ENCODE measurements around the gene EXOC4. TPM values are rescaled to one million over a fixed set of nuclear protein-coding genes. Genes with fewer than 3 reads are reported as not detected.

The EXOC4 gene
- total and polyA plus RNA-seq, 2 of the 8 experiments (the other 6 are each of a cell fraction or from before 2014, with no cell fraction given): 27.0 to 67.3 TPM

DNA sequence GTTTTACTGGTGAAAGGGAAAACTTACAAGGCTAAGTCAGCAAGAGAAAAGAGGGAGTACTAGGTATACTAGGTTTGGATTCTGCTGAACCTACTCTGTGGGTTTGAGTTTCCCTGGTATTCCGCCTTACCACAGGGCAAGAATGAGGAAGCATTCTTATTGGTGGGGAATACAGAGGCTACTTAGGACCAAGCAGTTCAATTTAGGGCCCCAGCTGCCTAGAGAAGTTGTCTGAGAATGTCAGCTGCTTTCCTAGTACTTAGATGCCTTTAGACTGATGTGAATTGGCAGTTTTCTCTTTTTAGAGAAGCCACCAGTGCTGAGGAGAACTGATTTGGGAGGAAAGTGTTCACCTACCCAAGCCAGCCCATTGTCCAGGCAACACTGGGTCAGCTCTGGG lies 465.3 kb downstream of the EXOC4 start:
- Histone ChIP-seq H3K27me3 (replicated peaks in 1 of 4; ENCODE audit: control insufficient read depth in 3 of 4, extremely low read depth in 1 of 4, insufficient read depth in 3 of 4, low read length in 3 of 4) (no peaks in the 10 kb centered on the region), H3K56ac (replicated peaks; ENCODE audit: insufficient read length, low read depth, low read length) (no peak overlapping the region), H3K27ac (ENCODE audit: low read depth, low read length) (no peak overlapping the region), H3K9ac (replicated peaks in 1 of 4; ENCODE audit: extremely low read depth in 1 of 4, low read depth in 3 of 4, low read length in 3 of 4) (no peak overlapping the region), H3K23me2 (ENCODE audit: low read depth, low read length) (no peaks in the 10 kb centered on the region; the same call in 1 of the 2 replicates), H3K79me2 (ENCODE audit: control insufficient read depth in 1 of 2, insufficient read depth in 2 of 2, low read length in 2 of 2) (no peaks in the 10 kb centered on the region), H3K4me1 (replicated peaks in 1 of 4; ENCODE audit: control insufficient read depth in 3 of 4, insufficient read depth in 4 of 4, low read length in 3 of 4) (no peaks in the 10 kb centered on the region), H3K18ac (ENCODE audit: extremely low read depth, low read length) (no peak overlapping the region), H4K5ac (ENCODE audit: insufficient read length, low read depth, low read length) (no peak overlapping the region), H2BK12ac (ENCODE audit: low read depth, low read length) (no peak overlapping the region), H4K20me1 (replicated peaks in 1 of 2; ENCODE audit: control insufficient read depth in 1 of 2, insufficient read depth in 2 of 2, low read length in 2 of 2) (no peaks in the 10 kb centered on the region), H3K36me3 (ENCODE audit: control insufficient read depth in 2 of 4, insufficient read depth in 4 of 4, low read length in 3 of 4) (no peaks in the 10 kb centered on the region), H4K8ac (ENCODE audit: extremely low read depth, insufficient read depth, low read length) (no peak overlapping the region), H3K4ac (replicated peaks; ENCODE audit: insufficient read length, low read depth, low read length) (no peak overlapping the region), H2AK5ac (ENCODE audit: low read depth, low read length) (no peak overlapping the region), H3K79me1 (ENCODE audit: low read depth, low read length) (no peaks in the 10 kb centered on the region), H2BK15ac (ENCODE audit: low read length) (no peak overlapping the region), H3K14ac (ENCODE audit: insufficient read length) (no peak overlapping the region), H3K9me3 (ENCODE audit: insufficient read depth in 2 of 2, low read depth in 1 of 2, low read length in 1 of 2) (no peaks in the 10 kb centered on the region), H4K91ac (replicated peaks; ENCODE audit: insufficient read length, low read length) (no peak overlapping the region), H2BK20ac (ENCODE audit: low read length) (no peak overlapping the region), H2AFZ (ENCODE audit: low read length) (no peak overlapping the region), H3K4me2 (ENCODE audit: insufficient read depth in 1 of 2, low read depth in 2 of 2, low read length in 2 of 2) (no peak overlapping the region), H2BK120ac (replicated peaks; ENCODE audit: low read depth, low read length) (no peak overlapping the region), H3K4me3 (ENCODE audit: extremely low read depth in 1 of 4, insufficient read depth in 2 of 4, low read depth in 3 of 4, low read length in 4 of 4) (no peak overlapping the region), H2BK5ac (ENCODE audit: low read depth, low read length) (no peak overlapping the region), H3K23ac (ENCODE audit: insufficient read length) (no peak overlapping the region)
- ChIA-PET CTCF (ENCODE audit: partially characterized antibody) (interaction anchor here (0.6 kb wide), 1 partner anchor 467 kb away, joined by 3 read pairs; no protein-coding TSS in a partner anchor), POLR2A (ENCODE audit: partially characterized antibody) (no interaction called here)
- TF ChIP-seq CBX8 (IDR thresholded peaks at IDR 0.05; ENCODE audit: borderline replicate concordance, low read depth, low read length) (no peak), MAFK (IDR thresholded peaks at IDR 0.05; ENCODE audit: low read depth, low read length) (no peak), SP2 (IDR thresholded peaks at IDR 0.05; ENCODE audit: low read length) (no peak), POLR2AphosphoS5 (IDR thresholded peaks at IDR 0.05; ENCODE audit: low read depth, low read length) (no peak), CEBPB (IDR thresholded peaks at IDR 0.05; ENCODE audit: low read depth, low read length) (no peak), SUZ12 (IDR thresholded peaks at IDR 0.05; ENCODE audit: low read length) (no peak), SIN3A (conservative IDR thresholded peaks at IDR 0.05 in 1 of 2, IDR thresholded peaks at IDR 0.05 in 1 of 2; ENCODE audit: low read depth in 1 of 2, low read length in 2 of 2) (no peak), ASH2L (IDR thresholded peaks at IDR 0.05; ENCODE audit: low read length) (no peak), SIX5 (IDR thresholded peaks at IDR 0.05; ENCODE audit: low read depth, low read length) (no peak), CBX5 (IDR thresholded peaks at IDR 0.05; ENCODE audit: low read depth, low read length) (no peak), EP300 (IDR thresholded peaks at IDR 0.05; ENCODE audit: borderline replicate concordance in 1 of 2, low read depth in 2 of 2, low read length in 2 of 2) (no peak), BACH1 (IDR thresholded peaks at IDR 0.05; ENCODE audit: low read length) (no peak), RFX5 (IDR thresholded peaks at IDR 0.05; ENCODE audit: borderline replicate concordance, low read depth, low read length) (no peak)
- WGBS, 2 experiments (ENCODE audit: extremely low coverage in 1 of 2, insufficient coverage in 1 of 2, insufficient read length in 1 of 2, insufficient replicate concordance in 2 of 2, low coverage in 1 of 2, low lambda C conversion rate in 2 of 2, missing lambda C conversion rate in 1 of 2): 88% methylated on average over 1 of the region's 1 CpG; no CpG with 5 or more reads in 1 of the 2 experiments
- no peak for FAIRE-seq
- DNase-seq (ENCODE audit: low read depth in 1 of 2, low spot score in 2 of 2): no peak
